Lower lobe of right lung (tissue), 2 donors: Measurements from ENCODE around the gene SMYD3. TPM values are rescaled to one million over a fixed set of nuclear protein-coding genes. Genes with fewer than 3 reads are reported as not detected.

Experiments used
- ATAC-seq, 2 donors: fragments of 200-7000 bp; cut with Tn5 transposase; one replicate each; pipeline ENCODE4 v1.9.1; 2020 to 2022; ENCODE audit warnings: mild to moderate bottlenecking in 2 of 2, moderate library complexity in 2 of 2
- DNase-seq: peaks from one replicate; pipeline ENCODE4 v3.0.0-alpha.2; 2020
- H3K27ac ChIP-seq: fragments of 200-600 bp; one replicate; pipeline ENCODE4 v1.8.0; 2022
- H3K27me3 ChIP-seq: fragments of 200-600 bp; one replicate; pipeline ENCODE4 v1.8.0; 2022; ENCODE audit warnings: low read depth
- H3K36me3 ChIP-seq: fragments of 200-600 bp; one replicate; pipeline ENCODE4 v1.8.0; 2022; ENCODE audit warnings: mild to moderate bottlenecking
- H3K4me1 ChIP-seq: fragments of 200-600 bp; one replicate; pipeline ENCODE4 v1.8.0; 2022
- H3K4me3 ChIP-seq: fragments of 200-600 bp; one replicate; pipeline ENCODE4 v1.8.0; 2022; ENCODE audit warnings: mild to moderate bottlenecking
- H3K9me3 ChIP-seq: fragments of 200-600 bp; one replicate; pipeline ENCODE4 v1.8.0; 2022
- CTCF ChIP-seq: fragments of 200-600 bp; IDR thresholded peaks from one replicate; pipeline ENCODE4 v1.8.0; 2022; ENCODE audit warnings: antibody characterized with exemption, mild to moderate bottlenecking
- intact Hi-C: fragments of 100-400 bp; cut with DNase I; formaldehyde crosslinking; loops from one replicate; pipeline ENCODE4 v1.11.0; 2022
- total RNA-seq: library from RNA; stranded (reverse); fragmentation: NEBNext Ultra II Directional; extraction: Animal tissue kit (Norgen Biotek cat#: 25700); gene quantifications from one replicate; pipeline ENCODE4 v1.2.1, GENCODE V29; 2021
- donor health status: DM: no; HTN: yes; CAD: no; lungs with severe emphysema.

Gene SMYD3
- total RNA-seq, 1 donor from 2014 or later = 20.5 TPM

GRCh38 chr1:245932302-245932972, 574.6 kb downstream of the SMYD3 start:
- TF ChIP-seq CTCF = no peak
- intact Hi-C loops = no loop called here

GRCh38 chr1:245931450-245931849, 575.6 kb downstream of the SMYD3 start:
- Histone ChIP-seq H3K9me3 (no peaks in the 10 kb centered on the region), H3K27me3 (no peaks in the 10 kb centered on the region), H3K4me1 (no peaks in the 10 kb centered on the region), H3K36me3 (no peaks in the 10 kb centered on the region), H3K27ac (no peak overlapping the region), H3K4me3 (no peak overlapping the region)
- TF ChIP-seq CTCF = no peak
- no peak for ATAC-seq
- intact Hi-C loops = no loop called here
- no peak for DNase-seq

More at GRCh38 chr1:245932302-245932972, 574.6 kb downstream of the SMYD3 start:
- no peaks in the 10 kb centered on the region for H3K4me1 ChIP-seq
- no peak for DNase-seq
- no peaks in the 10 kb centered on the region for H3K9me3 ChIP-seq
- no peaks in the 10 kb centered on the region for H3K36me3 ChIP-seq
- H3K27me3 ChIP-seq = no peaks in the 10 kb centered on the region
- ATAC-seq = no peak
- no peak overlapping the region for H3K4me3 ChIP-seq
- no peak overlapping the region for H3K27ac ChIP-seq

- Histone ChIP-seq H3K36me3 (no peaks in the 10 kb centered on the region), H3K27me3 (no peaks in the 10 kb centered on the region), H3K4me1 (no peaks in the 10 kb centered on the region), H3K27ac (no peak overlapping the region), H3K4me3 (no peak overlapping the region), H3K9me3 (no peaks in the 10 kb centered on the region)
- intact Hi-C loops = no loop called here
- ATAC-seq (no peak), DNase-seq (no peak)
- no peak for TF ChIP-seq CTCF
These were observed 577.9 kb downstream of the SMYD3 start for GRCh38 chr1:245929224-245929623.

GRCh38 chr1:245926888-245927287, 580.2 kb downstream of the SMYD3 start:
- no peaks in the 10 kb centered on the region for H3K4me1 ChIP-seq
- no peak for DNase-seq
- no peak overlapping the region for H3K27ac ChIP-seq
- H3K36me3 ChIP-seq = no peaks in the 10 kb centered on the region
- no peaks in the 10 kb centered on the region for H3K27me3 ChIP-seq
- no peak for ATAC-seq
- TF ChIP-seq CTCF = no peak
- intact Hi-C loops = no loop called here
- H3K9me3 ChIP-seq = no peaks in the 10 kb centered on the region
- no peak overlapping the region for H3K4me3 ChIP-seq

- Histone ChIP-seq H3K9me3 (peaks cover 6% of the 10 kb centered on the region), H3K4me1 (no peaks in the 10 kb centered on the region), H3K27me3 (no peaks in the 10 kb centered on the region), H3K27ac (no peak overlapping the region), H3K36me3 (no peaks in the 10 kb centered on the region), H3K4me3 (no peak overlapping the region)
- intact Hi-C loops = no loop called here
- no peak for ATAC-seq
- DNase-seq = no peak
- TF ChIP-seq CTCF = no peak
These were observed 583.9 kb downstream of the SMYD3 start for GRCh38 chr1:245923215-245923614.
